ENCODE results near the gene ZFAND3. TPM values are rescaled to one million over a fixed set of nuclear protein-coding genes. Genes with fewer than 3 reads are reported as not detected.
A peak's percentile ranks its signal among the peaks of the same experiment; 100 is the strongest.
"Not testable (repeated sequence)": the region's sequence is repeated elsewhere in the genome, so short reads cannot be mapped to it uniquely, and the experiment has no call there.

ZFAND3 gene
- total and polyA plus RNA-seq, 10 donors, result 9.3 to 63.7 (median 49.9) TPM

DNA sequence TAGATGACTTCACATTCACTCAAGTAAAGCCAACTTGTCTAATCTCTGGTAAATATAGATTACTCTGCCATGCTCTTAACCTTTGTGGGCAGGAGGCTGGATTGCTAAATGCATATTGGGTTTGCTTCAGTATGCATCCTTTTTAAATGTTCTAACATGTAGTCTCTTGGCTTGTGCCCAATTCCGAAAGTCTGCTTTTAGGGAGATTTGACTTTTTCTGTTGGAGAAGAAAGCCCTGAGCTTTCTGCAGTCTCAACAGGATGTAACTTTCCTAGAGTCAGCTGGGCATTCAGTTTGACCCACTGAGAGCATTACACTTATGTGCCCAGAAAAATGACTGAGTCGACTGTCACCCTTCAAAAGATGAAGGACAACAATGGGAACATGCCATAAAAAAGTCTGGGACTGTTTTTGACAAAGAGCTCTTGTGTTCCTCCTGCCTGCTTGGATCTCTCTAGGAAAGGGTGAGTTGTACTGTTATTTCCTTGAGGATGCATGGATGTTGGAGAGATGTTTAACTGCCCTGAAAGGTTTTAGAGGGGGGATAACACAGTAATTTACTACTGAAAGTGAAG, 299.4 kb downstream of the ZFAND3 start:
- H3K4me3 ChIP-seq, result no peak overlapping the region
- H3K36me3 ChIP-seq, result peaks cover 0 to 82% (median 14%) of the 10 kb centered on the region in 6 donors
- H3K9me3 ChIP-seq, result no peaks in the 10 kb centered on the region
- H3K27ac ChIP-seq, result no peak overlapping the region
- WGBS, 5 donors, result 63 to 79% (median 78%) methylated on average over 2 of the region's 2 CpGs
- no peak for TF ChIP-seq POLR2A (IDR thresholded peaks at IDR 0.05)
- no peak for TF ChIP-seq POLR2AphosphoS5 (IDR thresholded peaks at IDR 0.05)
- TF ChIP-seq, protein P1, sequence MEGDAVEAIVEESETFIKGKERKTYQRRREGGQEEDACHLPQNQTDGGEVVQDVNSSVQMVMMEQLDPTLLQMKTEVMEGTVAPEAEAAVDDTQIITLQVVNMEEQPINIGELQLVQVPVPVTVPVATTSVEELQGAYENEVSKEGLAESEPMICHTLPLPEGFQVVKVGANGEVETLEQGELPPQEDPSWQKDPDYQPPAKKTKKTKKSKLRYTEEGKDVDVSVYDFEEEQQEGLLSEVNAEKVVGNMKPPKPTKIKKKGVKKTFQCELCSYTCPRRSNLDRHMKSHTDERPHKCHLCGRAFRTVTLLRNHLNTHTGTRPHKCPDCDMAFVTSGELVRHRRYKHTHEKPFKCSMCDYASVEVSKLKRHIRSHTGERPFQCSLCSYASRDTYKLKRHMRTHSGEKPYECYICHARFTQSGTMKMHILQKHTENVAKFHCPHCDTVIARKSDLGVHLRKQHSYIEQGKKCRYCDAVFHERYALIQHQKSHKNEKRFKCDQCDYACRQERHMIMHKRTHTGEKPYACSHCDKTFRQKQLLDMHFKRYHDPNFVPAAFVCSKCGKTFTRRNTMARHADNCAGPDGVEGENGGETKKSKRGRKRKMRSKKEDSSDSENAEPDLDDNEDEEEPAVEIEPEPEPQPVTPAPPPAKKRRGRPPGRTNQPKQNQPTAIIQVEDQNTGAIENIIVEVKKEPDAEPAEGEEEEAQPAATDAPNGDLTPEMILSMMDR (IDR thresholded peaks at IDR 0.05 in 8 of 11, conservative IDR thresholded peaks at IDR 0.05 in 3 of 11), result no peak
- H3K27me3 ChIP-seq (replicated peaks in 1 of 7), result no peaks in the 10 kb centered on the region
- no peak for DNase-seq
- H3K4me1 ChIP-seq, result peaks cover 0 to 12% (median 0%) of the 10 kb centered on the region in 6 donors
- intact Hi-C loops (cut with DNase I; ENCODE audit: low total_unique reads), result no loop called here

DNA sequence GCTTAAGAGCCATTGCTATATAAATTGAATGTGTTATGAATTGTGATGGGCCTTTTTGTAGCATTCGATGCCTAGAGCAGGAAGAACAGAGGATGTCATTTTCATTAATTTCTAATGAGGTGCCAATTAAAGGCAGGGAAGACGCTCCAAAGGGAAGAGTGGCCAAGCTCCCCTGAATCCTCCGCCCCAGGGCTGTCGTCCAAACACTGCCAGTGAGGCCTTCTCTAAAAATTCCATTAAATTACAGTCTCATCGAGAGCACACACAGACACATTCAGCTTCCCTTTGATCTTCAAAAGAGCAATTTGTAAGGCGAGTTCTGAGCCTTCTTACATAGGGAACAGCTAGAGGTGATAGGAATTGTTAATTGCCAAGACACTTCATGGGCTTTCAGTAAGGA, 300.0 kb downstream of the ZFAND3 start:
- H3K4me3 ChIP-seq, result no peak overlapping the region
- no peak overlapping the region for H3K27ac ChIP-seq
- intact Hi-C loops (cut with DNase I; ENCODE audit: low total_unique reads), result no loop called here
- TF ChIP-seq POLR2A (IDR thresholded peaks at IDR 0.05), result no peak
- no peak for TF ChIP-seq POLR2AphosphoS5 (IDR thresholded peaks at IDR 0.05)
- TF ChIP-seq, protein P1 (IDR thresholded peaks at IDR 0.05 in 8 of 11, conservative IDR thresholded peaks at IDR 0.05 in 3 of 11), result no peak
- no peak for DNase-seq
- H3K4me1 ChIP-seq, result peaks cover 0 to 12% (median 0%) of the 10 kb centered on the region in 6 donors
- H3K9me3 ChIP-seq, result no peaks in the 10 kb centered on the region
- 92 to 95% (median 93%) methylated on average over 6 of the region's 6 CpGs for WGBS, 5 donors
- H3K27me3 ChIP-seq (replicated peaks in 1 of 7), result no peaks in the 10 kb centered on the region
- peaks cover 0 to 89% (median 14%) of the 10 kb centered on the region in 6 donors for H3K36me3 ChIP-seq

DNA sequence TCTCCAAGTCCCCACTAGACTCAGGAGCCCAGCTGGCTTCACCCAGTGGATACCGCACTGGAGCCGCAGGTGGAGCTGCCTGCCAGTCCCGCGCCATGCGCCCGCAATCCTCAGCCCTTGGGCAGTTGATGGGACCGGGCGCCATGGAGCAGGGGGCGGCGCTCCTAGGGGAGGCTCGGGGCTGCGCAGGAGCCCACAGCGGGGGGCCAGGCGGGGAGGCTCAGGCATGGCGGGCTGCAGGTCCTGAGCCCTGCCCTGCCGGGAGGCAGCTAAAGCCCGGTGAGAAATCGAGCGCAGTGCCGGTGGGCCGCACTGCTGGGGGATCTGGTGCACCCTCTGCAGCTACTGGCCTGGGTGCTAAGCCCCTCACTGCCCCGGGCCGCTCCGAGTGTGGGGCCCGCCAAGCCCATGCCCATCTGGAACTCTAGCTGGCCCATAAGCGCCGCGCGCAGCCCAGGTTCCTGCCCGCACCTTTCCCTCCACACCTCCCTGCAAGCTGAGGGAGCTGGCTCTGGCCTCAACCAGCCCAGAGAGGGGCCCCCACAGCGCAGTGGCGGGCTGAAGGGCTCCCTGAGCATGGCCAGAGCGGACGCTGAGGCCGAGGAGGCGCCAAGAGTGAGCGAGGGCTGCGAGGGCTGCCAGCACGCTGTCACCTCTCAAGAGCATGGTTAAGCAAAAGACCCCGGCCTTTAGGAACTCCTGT, 304.8 kb downstream of the ZFAND3 start:
- H3K9me3 ChIP-seq; H3K27ac ChIP-seq; H3K4me1 ChIP-seq; H3K27me3 ChIP-seq (replicated peaks in 1 of 7); DNase-seq; intact Hi-C loops (cut with DNase I; ENCODE audit: low total_unique reads); H3K4me3 ChIP-seq: not testable (repeated sequence)
- TF ChIP-seq POLR2AphosphoS5 (IDR thresholded peaks at IDR 0.05), result peak in 1 of 3 donors; percentile 39
- WGBS, 5 donors, result 96 to 98% (median 97%) methylated on average over 24 to 40 of the region's 40 CpGs
- peaks cover 0 to 77% (median 11%) of the 10 kb centered on the region in 6 donors for H3K36me3 ChIP-seq

DNA sequence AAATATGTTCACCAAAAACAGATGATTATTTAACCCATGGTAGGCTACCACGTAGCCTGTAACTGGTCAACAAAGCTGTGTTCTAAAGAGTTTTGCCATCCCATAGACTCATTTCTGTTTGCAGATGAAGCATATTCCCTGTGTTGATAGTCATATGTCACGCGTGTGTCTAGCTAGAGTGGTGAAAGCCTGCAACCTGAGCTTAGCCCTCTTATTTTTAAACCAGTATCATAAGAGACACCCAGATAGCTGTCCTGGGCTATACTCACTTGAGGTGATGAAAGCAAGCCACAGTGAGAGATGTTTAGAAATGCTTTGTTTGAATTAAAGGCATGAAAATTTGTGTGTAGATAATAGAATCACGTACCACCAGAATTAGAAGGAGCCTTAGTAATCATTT, 307.8 kb downstream of the ZFAND3 start:
- Histone ChIP-seq H3K36me3 (peaks cover 0 to 50% (median 6%) of the 10 kb centered on the region in 6 donors), H3K27ac (no peak overlapping the region), H3K27me3 (replicated peaks in 1 of 7) (no peaks in the 10 kb centered on the region), H3K4me1 (no peaks in the 10 kb centered on the region), H3K4me3 (no peak overlapping the region), H3K9me3 (peaks cover 0 to 6% (median 0%) of the 10 kb centered on the region in 8 donors)
- intact Hi-C loops (cut with DNase I; ENCODE audit: low total_unique reads), result no loop called here
- WGBS, 5 donors, result 96 to 99% (median 98%) methylated on average over 4 of the region's 4 CpGs
- TF ChIP-seq POLR2A (IDR thresholded peaks at IDR 0.05), result no peak
- no peak for DNase-seq

DNA sequence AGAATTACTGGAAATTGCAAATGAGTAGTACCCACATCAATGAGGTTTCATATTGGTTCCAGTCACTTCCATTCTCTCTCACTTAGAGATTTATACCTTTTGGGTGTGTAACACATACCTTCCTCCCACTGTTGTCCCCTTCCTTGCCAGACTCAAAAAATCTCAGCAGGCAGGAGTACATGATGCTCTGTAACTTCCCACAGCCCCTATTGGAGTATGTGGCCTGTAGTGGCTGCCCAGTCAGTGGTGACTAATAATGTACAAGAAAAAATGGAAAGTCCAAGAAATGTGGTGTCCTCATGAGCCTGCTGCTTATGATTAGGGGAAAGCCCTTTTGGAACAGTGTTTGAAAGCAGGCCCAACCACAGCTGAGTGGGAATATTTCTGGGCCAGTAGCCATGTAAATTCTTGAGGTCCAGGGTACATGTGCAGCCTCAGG, 312.0 kb downstream of the ZFAND3 start:
- no peaks in the 10 kb centered on the region for H3K27me3 ChIP-seq (replicated peaks in 1 of 7)
- no peaks in the 10 kb centered on the region for H3K4me1 ChIP-seq
- H3K36me3 ChIP-seq, result peaks cover 0 to 60% (median 0%) of the 10 kb centered on the region in 6 donors
- TF ChIP-seq, protein P1 (IDR thresholded peaks at IDR 0.05 in 8 of 11, conservative IDR thresholded peaks at IDR 0.05 in 3 of 11), result no peak
- TF ChIP-seq POLR2AphosphoS5 (IDR thresholded peaks at IDR 0.05) (no peak), POLR2A (IDR thresholded peaks at IDR 0.05) (no peak)
- H3K27ac ChIP-seq, result no peak overlapping the region
- H3K4me3 ChIP-seq, result no peak overlapping the region
- peaks cover 0 to 6% (median 0%) of the 10 kb centered on the region in 8 donors for H3K9me3 ChIP-seq
- no peak for DNase-seq
- intact Hi-C loops (cut with DNase I; ENCODE audit: low total_unique reads), result no loop called here

Measured in spleen (tissue), 11 donors.